Fibroblast of pulmonary artery (primary cell): Measurements from ENCODE around the gene LARGE1.

Experiments
- DNase-seq: peaks from one replicate; pipeline ENCODE4 v3.0.0-alpha.2; 2010; ENCODE audit warnings: low read depth
- H3K4me3 ChIP-seq: replicated peaks from 2 replicates; pipeline ENCODE4 v1.5.1; 2011; ENCODE audit warnings: low read depth, mild to moderate bottlenecking, control low read depth, low read length, moderate library complexity
- TF ChIP-seq, protein P1 (sequence below): IDR thresholded peaks from 2 replicates; pipeline ENCODE4 v1.5.1; 2011; ENCODE audit warnings: mild to moderate bottlenecking, control low read depth, low read length, inconsistent platforms; ENCODE audit errors: missing control alignments

Gene LARGE1

DNA sequence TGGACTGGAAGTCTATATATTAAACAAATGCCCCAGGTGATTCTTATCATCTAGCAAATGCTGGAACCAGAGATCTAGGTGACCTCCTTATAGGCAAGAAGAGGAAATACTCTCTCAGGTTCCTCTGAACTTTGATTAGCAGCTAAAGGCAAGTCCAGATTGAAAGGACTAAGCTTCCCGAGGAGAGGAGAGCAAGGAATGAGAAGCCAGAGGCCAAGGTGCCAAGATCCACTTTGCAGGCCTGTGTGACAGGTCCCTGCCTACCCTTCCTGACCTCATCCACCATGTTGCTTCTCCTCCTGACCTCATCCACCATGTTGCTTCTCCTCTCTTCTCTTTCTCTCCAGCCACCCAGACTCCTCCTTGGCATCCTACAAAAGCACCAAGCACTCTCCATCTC is 173.2 kb downstream of the LARGE1 start:
- DNase-seq: no peak
- TF ChIP-seq, protein P1, sequence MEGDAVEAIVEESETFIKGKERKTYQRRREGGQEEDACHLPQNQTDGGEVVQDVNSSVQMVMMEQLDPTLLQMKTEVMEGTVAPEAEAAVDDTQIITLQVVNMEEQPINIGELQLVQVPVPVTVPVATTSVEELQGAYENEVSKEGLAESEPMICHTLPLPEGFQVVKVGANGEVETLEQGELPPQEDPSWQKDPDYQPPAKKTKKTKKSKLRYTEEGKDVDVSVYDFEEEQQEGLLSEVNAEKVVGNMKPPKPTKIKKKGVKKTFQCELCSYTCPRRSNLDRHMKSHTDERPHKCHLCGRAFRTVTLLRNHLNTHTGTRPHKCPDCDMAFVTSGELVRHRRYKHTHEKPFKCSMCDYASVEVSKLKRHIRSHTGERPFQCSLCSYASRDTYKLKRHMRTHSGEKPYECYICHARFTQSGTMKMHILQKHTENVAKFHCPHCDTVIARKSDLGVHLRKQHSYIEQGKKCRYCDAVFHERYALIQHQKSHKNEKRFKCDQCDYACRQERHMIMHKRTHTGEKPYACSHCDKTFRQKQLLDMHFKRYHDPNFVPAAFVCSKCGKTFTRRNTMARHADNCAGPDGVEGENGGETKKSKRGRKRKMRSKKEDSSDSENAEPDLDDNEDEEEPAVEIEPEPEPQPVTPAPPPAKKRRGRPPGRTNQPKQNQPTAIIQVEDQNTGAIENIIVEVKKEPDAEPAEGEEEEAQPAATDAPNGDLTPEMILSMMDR: no peak
- no peak overlapping the region for H3K4me3 ChIP-seq

DNA sequence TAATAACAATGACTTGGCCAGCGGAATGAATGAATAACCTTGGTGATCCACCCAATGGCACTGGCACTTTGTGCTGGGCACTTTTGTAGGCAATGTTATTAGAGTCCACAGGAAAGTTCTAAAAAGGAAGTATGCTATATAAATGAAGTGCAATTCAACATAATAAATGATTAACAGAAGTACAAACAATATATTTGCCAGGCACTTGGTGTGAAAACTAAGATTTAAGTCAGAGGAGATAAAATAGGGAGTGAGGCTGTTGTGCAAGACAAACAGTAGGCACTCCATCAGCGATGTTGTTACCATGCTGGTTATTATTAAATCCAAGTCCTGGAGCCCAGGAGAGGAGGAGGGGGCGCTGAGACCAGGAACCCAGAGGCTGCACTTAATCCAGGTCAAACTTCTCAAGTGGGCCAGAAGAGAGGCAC is 173.8 kb downstream of the LARGE1 start:
- TF ChIP-seq, protein P1: no peak
- no peak overlapping the region for H3K4me3 ChIP-seq
- DNase-seq: no peak

DNA sequence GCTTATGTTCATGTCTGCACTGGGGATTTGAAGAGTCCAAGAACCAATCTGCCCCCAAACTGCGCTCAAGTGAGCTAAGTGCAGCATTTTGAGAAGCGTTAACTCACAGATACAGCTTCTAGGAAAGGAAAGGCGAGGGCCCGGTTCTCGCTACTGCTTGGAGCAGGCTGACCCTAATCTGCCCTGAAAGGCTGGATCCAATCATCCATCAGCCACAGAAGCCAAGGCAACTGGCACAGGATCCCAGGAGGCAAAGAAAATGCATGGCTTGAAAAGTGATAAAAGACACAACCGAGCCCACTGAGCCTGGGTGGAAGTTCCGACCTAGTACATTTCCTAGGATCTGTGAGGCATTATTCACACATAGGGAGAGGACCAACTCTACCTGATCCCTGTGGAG is 174.8 kb downstream of the LARGE1 start:
- TF ChIP-seq, protein P1: no peak
- DNase-seq: no peak
- H3K4me3 ChIP-seq: no peak overlapping the region

DNA sequence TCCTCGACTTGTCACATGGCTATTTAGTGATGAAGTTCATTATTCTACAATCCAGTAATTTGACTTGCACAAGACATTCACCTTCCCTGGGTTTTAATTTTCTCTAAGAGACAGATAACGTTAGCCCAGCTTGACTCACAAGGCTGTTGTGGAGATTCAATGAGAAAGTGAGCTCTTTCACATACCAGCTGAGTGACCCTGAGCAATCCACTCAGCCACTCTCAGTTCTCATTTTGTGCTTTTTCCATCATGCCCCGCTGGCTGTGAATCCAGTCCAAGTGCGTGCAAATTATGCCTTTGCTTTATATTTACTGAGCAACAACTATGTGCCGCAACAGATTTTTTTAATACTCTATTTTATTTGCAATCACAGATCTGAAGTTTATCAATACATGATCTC is 176.5 kb downstream of the LARGE1 start:
- TF ChIP-seq, protein P1: no peak
- DNase-seq: no peak
- H3K4me3 ChIP-seq: no peak overlapping the region

DNA sequence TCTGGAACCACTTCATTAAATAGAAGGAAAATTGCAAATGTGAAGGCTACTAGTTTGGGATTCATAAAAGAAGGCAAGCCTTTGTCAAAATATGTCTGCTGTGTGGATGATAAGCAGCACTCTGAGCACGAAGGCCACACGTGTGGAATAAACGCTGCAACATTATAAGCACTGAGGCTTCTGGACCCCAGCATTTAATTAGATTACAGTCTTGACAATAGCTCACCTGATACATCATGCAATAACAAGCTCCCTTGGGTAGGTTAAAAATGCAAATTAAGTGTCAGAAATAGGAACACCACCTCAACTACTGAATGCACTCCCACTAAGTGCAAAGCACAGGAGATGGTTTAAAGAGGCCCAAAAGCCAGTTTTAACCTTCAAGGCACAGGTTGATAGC is 179.3 kb downstream of the LARGE1 start:
- no peak for DNase-seq
- no peak overlapping the region for H3K4me3 ChIP-seq
- TF ChIP-seq, protein P1: no peak

DNA sequence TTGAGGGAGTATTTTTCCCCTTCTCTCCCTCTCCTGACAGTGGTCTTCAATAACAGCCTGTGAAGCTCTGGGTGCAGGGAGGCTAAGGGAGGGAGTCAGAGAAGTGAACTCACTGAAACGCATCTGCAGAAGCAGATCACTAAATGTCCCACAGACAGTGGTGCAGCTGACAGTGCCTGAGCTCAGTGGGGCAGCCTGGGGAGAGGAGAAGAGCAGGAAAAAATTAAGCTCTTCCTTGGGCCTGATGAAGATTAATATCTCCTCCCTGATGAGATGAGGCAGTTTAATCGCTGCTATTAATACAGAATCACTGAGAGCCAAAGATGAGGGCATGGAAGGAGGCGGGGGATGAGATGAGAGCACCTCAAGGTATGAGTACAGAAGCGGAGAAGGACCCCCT is 180.8 kb downstream of the LARGE1 start:
- no peak for DNase-seq
- TF ChIP-seq, protein P1: no peak
- no peak overlapping the region for H3K4me3 ChIP-seq

DNA sequence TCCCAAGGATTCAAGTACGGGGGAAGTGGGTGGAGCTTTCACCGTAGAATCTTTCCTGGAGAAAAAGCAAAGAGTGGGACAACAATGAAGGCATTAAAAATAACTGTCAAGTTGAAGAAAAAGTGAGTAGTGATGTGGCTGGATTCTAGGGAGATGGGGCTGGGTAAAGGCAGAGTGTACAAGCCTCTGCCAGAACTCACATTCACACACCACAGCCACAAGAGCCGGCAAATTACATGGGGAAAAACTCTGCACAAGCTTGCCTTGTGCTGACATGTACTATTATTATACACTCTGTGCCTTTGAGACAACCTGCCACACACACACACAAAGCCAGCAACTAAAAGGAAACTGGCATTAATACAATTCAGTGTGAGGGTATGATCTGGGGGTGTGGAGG is 182.6 kb downstream of the LARGE1 start:
- no peak for DNase-seq
- H3K4me3 ChIP-seq: no peak overlapping the region
- TF ChIP-seq, protein P1: no peak
